OCI-LY1 (cell line): ENCODE data around the gene IFT88.

Source experiments
- EZH2 ChIP-seq: fragments of 200-600 bp; sonication (generic), shearing (Covaris generic); IDR thresholded peaks from 2 replicates; pipeline ENCODE4 v1.8.0; 2017; ENCODE audit warnings: borderline replicate concordance, mixed run types, mild to moderate bottlenecking, antibody characterized with exemption, low read length, moderate library complexity, mixed read lengths
- TF ChIP-seq, protein P1 (sequence below): fragments of 200-600 bp; sonication (generic), shearing (Covaris generic); IDR thresholded peaks from 2 replicates; pipeline ENCODE4 v1.5.1; 2017; ENCODE audit warnings: mild to moderate bottlenecking, antibody characterized with exemption, low read length, moderate library complexity, mixed read lengths

DNA sequence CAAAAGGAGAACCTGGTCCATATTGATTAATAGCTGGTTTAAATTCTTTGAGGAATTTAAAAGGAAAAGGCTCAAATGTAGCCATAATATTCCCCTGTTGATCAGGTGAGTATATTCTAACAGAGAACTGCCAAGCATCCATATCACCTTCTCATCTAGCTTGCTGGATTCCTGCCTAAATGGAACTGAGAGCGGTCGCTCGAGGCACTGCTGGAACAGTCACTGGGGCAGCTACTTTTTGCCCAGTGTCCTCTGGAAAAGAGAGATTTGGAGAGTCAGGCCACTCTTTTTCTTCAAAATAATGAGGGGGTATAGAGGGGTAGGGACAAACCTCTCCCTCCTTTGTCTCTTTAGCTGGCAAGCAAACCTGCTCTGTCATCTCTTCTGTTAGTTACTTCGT, 117.1 kb downstream of the IFT88 start:
- TF ChIP-seq, protein P1, sequence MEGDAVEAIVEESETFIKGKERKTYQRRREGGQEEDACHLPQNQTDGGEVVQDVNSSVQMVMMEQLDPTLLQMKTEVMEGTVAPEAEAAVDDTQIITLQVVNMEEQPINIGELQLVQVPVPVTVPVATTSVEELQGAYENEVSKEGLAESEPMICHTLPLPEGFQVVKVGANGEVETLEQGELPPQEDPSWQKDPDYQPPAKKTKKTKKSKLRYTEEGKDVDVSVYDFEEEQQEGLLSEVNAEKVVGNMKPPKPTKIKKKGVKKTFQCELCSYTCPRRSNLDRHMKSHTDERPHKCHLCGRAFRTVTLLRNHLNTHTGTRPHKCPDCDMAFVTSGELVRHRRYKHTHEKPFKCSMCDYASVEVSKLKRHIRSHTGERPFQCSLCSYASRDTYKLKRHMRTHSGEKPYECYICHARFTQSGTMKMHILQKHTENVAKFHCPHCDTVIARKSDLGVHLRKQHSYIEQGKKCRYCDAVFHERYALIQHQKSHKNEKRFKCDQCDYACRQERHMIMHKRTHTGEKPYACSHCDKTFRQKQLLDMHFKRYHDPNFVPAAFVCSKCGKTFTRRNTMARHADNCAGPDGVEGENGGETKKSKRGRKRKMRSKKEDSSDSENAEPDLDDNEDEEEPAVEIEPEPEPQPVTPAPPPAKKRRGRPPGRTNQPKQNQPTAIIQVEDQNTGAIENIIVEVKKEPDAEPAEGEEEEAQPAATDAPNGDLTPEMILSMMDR = no peak
- no peak for TF ChIP-seq EZH2
